Melanocyte of skin (primary cell): ENCODE results near the gene C12orf42. TPM values are rescaled to one million over a fixed set of nuclear protein-coding genes. Genes with fewer than 3 reads are reported as not detected.

Experiments
- total RNA-seq, 2 donors: library from RNA; depleted of rRNA; stranded (reverse); fragments of >200 nt; gene quantifications; 2 replicates each; pipeline ENCODE4 v1.2.3, GENCODE V29; 2012

Gene C12orf42
- total RNA-seq = under 1 TPM in 1 of 2 donors, not detected in 1; under 0.01 TPM

DNA sequence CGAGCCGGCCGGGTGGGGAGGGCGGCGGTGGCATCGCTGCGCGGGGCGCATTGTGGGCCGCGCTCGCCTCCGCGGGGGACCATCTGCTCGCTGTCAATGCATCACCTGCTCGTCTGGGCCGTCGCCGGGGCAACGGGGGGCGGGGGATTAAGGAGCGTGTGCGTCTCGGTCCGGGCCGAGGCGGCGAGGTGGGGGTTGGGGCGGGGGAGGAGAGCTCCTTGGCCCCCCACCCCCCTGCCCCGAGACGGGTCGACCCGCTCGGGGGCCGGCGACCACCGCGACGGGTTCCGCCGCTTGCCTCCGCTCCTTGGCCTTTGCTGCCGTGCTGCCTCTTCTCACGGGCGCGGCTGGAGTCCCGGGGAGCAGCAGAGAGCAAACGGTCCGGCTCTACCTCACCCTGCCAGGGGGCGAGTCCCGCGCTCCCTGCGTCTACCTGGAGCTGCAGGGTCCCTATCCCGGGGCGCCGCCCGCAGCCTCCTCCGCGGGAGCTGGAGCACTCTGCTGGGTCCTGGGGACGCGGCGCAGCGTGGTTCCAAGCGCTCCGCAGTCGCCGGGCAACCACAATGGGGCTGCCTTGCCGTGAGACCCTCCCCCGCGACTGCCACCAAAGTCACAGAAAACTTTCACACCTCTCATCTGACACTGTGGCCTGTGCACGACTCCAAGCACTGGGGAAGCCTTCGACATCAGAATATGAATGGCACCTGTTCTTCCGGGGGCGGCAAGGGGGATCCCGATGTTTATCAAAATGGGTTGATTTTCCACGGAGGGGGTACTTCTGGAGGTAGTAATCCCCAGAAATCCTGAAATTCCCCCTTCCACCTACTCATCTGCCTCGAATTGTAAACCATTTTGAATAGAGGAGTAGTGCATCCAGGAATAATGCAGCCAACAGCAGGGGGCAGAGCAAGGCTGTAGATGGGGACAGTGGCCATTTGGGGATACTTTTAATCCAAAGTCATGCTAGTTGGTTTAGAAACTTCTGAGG is at the start of gene C12orf42:
Gene C12orf42 (minus strand): TSS at position 500 of the 988 bp plus-strand sequence. CDS start 17,542 bp downstream, outside the sequence.

Other genes starting within 250 kb of the C12orf42 start
- gene STAB2, start 91.3 kb upstream of the C12orf42 start, total RNA-seq = not detected